SJCRH30 (cell line): Measurements from ENCODE around the gene TIAM1. TPM values are rescaled to one million over a fixed set of nuclear protein-coding genes. Genes with fewer than 3 reads are reported as not detected.

Experiments
- DNase-seq, 2 experiments: peaks; one replicate each; pipeline ENCODE4 v3.0.0-alpha.2; 2015 to 2020
- H3K27ac ChIP-seq: fragments of 250-450 bp; sonication (Bioruptor Pico); 2 replicates; pipeline ENCODE4 v1.5.1; 2020; ENCODE audit warnings: mild to moderate bottlenecking, moderate library complexity
- H3K27me3 ChIP-seq: fragments of 250-450 bp; sonication (Bioruptor Pico); 2 replicates; pipeline ENCODE4 v1.5.1; 2020; ENCODE audit warnings: mild to moderate bottlenecking, moderate library complexity
- H3K36me3 ChIP-seq: fragments of 250-450 bp; sonication (Bioruptor Pico); 2 replicates; pipeline ENCODE4 v1.5.1; 2020; ENCODE audit warnings: mild to moderate bottlenecking, moderate library complexity
- H3K4me1 ChIP-seq: fragments of 250-450 bp; sonication (Bioruptor Pico); 2 replicates; pipeline ENCODE4 v1.5.1; 2020; ENCODE audit warnings: mild to moderate bottlenecking, moderate library complexity
- H3K4me3 ChIP-seq: fragments of 250-450 bp; sonication (Bioruptor Pico); 2 replicates; pipeline ENCODE4 v1.5.1; 2020; ENCODE audit warnings: mild to moderate bottlenecking, moderate library complexity
- H3K9me3 ChIP-seq: fragments of 250-450 bp; sonication (Bioruptor Pico); replicated peaks from 2 replicates; pipeline ENCODE4 v1.5.1; 2020; ENCODE audit warnings: mild to moderate bottlenecking, moderate library complexity
- total RNA-seq: library from RNA; depleted of rRNA; stranded (reverse); fragments of >200 nt; shearing (Covaris generic); gene quantifications from 2 replicates; pipeline ENCODE4 v1.2.3, GENCODE V29; 2014

TIAM1 gene
- total RNA-seq, 1 experiment from 2014 or later: 9.5 TPM

DNA sequence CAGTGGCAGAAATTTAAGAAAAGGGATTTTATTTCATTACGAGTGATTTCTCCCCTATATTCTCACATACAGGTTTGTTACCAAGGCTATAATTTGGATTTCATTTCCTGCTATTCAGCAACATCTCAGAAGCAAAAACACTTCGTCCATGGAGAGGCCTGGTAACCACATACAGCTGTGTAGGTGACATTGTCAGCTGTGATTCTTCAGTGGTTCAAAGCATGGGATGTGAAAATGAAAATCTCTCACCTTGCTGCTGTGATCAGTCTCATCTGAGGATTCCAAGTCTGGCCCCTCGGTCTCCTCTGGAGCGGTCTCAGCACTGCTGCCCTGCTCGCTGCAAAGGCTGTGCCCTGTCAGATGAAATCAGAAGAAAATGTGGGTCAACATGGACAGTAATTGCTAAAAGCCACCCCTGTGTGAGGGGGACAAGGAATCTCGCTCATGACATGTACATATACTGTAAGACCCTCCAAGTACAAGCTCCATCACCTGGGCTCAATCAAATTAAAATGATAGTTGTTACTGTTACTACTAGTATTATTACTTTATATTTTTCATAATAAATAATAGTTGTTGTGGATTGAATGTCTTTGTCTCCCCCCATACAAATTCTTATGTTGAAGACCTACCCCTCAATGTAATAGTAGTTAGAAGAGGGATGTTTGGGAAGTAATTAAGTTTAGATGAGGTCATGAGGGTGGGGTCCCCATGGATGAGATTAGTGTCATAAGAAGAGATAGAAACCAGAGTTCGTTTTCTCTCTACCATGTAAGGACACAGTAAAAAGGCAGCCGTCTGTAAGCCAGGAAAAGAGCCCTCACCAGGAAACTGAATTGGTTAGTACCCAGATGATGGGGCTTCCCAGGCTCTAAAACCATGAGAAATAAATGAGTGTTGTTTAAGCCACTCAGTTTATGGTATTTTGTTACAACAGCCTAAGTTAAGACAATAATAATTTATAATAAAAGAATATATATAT lies 179.1 kb downstream of the TIAM1 start:
- DNase-seq: no peak
- H3K4me1 ChIP-seq: peaks cover 14% of the 10 kb centered on the region
- no peaks in the 10 kb centered on the region for H3K27me3 ChIP-seq
- no peaks in the 10 kb centered on the region for H3K9me3 ChIP-seq
- H3K36me3 ChIP-seq: no peaks in the 10 kb centered on the region
- no peak overlapping the region for H3K4me3 ChIP-seq
- no peak overlapping the region for H3K27ac ChIP-seq

DNA sequence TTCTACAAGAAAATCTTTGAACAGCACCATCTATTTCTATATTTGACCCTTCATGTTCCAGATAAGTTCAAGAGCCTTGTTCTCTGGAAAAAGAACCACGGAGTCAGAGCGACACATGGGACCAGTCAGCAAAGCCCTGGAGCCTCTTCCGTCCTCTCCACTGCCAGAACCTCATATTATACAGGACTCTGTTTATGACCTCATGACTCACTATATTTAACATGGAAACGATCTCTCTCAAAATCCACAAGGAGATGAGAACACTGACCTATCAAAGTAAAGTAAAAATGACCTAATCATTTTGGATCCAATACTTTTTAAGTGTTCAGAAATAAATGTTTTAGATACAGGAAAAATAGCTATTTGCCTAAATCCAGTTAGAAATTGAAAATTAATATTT lies 181.2 kb downstream of the TIAM1 start:
- H3K27ac ChIP-seq: no peak overlapping the region
- no peaks in the 10 kb centered on the region for H3K27me3 ChIP-seq
- no peaks in the 10 kb centered on the region for H3K36me3 ChIP-seq
- H3K4me1 ChIP-seq: peaks cover 20% of the 10 kb centered on the region
- DNase-seq: no peak
- no peak overlapping the region for H3K4me3 ChIP-seq
- H3K9me3 ChIP-seq: no peaks in the 10 kb centered on the region

DNA sequence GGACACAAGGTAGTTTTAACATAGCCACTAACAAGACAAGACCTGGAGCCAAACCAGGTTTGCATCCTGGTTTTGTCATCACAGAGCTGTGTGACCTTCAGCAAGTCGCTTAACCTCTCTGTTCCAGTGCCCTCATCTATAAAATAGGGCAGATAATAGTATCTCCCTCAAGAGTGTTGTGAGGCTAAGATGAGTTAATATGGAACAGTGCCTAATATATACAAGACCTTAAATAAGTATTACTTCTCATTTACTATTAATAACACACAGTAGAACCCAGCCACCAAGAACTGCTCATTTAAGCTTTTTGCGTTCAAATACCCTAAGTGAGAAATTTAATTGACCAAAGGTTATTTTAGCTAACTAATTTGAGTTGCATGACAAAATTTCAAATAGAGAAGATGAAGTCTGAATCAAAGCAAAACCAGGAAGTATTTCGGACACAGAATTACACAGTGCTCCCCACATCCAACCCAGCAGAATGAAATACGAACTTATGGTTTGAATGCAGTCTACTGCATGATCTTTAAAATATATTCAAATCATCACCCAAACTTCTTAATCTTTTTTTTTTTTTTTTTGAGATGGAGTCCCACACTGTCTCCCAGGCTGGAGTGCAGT lies 181.9 kb downstream of the TIAM1 start:
- H3K4me1 ChIP-seq: peaks cover 20% of the 10 kb centered on the region
- no peak overlapping the region for H3K27ac ChIP-seq

DNA sequence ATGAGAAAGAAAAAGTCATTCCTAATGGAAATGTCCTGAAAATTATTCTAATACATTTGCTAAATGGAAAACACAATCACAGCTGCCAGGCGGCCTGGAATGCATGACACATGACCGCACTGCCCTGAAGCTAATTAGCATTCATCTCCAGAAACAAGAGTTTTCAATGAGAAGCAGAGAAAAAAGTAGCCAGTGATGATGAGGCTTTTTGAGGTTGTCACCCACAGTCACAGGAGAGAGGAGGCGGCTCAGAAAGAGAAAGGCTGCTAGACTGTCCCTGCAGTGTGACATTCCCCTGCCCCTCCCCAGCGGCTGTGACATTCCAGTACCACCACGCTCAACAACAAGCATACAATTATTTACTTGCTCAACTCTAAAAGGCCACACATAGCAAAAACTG lies 182.9 kb downstream of the TIAM1 start:
- peak overlapping the region; percentile 73 for H3K27ac ChIP-seq
- H3K36me3 ChIP-seq: no peaks in the 10 kb centered on the region
- peak; percentile 57 to 69 for DNase-seq
- H3K4me1 ChIP-seq: peaks cover 20% of the 10 kb centered on the region
- H3K9me3 ChIP-seq: no peaks in the 10 kb centered on the region
- peak overlapping the region; percentile 20; the same call in 1 of the 2 replicates for H3K4me3 ChIP-seq
- no peaks in the 10 kb centered on the region for H3K27me3 ChIP-seq

More for the DNA sequence above, 181.9 kb downstream of the TIAM1 start:
- no peak for DNase-seq
- H3K9me3 ChIP-seq: no peaks in the 10 kb centered on the region
- no peaks in the 10 kb centered on the region for H3K36me3 ChIP-seq
- no peak overlapping the region for H3K4me3 ChIP-seq
- H3K27me3 ChIP-seq: no peaks in the 10 kb centered on the region

DNA sequence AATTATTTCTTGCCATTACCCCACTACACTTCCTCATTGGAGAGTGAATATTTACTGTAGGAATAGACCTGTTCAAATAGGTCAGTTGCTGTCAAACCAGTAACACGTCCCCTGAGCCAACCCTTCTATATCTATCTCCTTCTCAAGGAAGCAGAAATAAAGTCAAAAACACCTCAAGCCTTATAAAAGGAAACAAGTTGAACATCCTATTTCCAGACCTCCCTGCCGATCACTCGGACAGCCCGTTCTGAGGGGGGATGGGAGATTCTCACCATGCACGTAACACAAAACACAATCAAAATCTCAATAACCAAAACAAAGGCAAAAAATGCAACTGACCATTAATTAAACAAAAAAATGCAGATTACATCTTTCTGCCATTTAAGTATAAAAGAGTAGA lies 184.3 kb downstream of the TIAM1 start:
- Histone ChIP-seq H3K27me3 (no peaks in the 10 kb centered on the region), H3K36me3 (no peaks in the 10 kb centered on the region), H3K4me1 (peaks cover 20% of the 10 kb centered on the region), H3K9me3 (no peaks in the 10 kb centered on the region), H3K27ac (no peak overlapping the region), H3K4me3 (no peak overlapping the region)
- DNase-seq: no peak

DNA sequence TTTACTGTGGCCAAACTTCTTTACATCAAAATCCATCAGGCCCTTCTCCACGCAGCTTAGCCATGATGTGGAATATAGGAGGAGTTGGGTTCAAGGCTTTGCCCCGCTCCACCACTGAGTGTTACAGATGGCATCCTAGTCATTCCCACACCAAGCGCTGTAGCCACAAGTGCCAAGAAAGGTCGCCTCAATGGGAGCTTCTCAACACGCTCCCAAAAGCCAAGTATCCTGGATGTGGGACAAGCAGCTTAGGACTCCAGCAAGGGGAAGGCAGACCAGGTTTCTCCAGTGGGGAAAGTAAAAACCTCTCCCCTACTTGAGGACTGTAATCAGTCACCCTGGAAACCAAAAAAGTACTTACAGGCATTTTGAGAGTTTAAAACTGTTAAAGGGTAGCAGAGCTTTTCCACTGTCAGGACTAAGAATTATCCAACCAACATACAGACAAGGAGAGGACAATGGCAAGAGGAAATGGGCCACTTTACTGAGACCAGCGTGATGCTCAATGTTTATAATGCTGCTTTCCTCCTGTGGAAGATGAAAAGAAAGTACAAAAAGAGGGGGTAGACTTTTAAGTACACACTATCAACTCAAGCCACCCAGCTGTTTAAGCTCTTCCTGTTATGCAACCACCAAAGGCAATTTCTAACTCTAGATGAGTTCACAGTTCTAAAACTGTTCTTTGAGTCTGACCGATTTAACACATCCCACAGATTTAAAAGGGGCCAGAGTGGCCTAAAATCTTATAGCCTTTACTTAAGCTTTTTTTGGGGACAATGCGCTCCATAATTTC lies 185.1 kb downstream of the TIAM1 start:
- H3K4me3 ChIP-seq: no peak overlapping the region
- no peak overlapping the region for H3K27ac ChIP-seq
- H3K27me3 ChIP-seq: no peaks in the 10 kb centered on the region
- peaks cover 20% of the 10 kb centered on the region for H3K4me1 ChIP-seq
- H3K9me3 ChIP-seq: no peaks in the 10 kb centered on the region
- no peaks in the 10 kb centered on the region for H3K36me3 ChIP-seq
- no peak for DNase-seq

DNA sequence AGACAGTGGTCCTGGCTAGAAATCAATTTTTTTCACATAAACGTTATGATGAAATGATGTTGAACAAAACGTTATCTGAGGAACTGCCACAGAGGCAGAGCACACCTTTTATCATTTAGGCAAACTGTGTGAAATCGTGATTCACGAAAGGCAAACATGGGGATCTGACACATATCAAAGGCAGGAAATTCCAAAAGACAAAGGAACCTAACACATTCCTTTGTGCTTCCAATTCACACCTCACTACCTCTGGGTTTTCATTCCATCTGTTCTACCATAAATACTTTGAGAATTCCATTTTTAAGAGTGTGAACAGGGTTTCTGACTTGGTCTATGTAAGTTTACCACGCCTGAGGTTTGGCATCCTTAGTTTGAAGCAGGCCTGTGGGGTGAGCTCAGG lies 186.3 kb downstream of the TIAM1 start:
- no peak overlapping the region for H3K27ac ChIP-seq
- H3K9me3 ChIP-seq: no peaks in the 10 kb centered on the region
- DNase-seq: no peak

DNA sequence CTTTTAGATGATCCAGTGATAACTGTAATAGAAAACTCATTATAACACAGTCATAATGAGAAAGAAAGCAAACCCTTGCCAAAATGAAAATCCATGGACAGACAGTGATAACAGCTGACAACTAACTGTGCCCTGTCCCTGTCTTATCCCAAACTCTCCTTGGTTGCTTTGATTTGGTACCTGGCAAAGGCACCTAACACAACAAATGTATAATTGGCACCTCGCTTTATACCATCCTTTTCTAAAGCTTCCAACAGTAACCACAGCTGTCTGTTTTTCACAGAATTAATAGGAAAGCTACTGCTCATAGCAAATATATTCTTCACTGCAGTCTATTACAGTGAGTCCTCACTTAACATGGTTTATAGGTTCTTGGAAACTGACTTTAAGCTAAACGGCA lies 187.4 kb downstream of the TIAM1 start:
- no peak for DNase-seq
- H3K4me1 ChIP-seq: peaks cover 18% of the 10 kb centered on the region
- H3K27me3 ChIP-seq: no peaks in the 10 kb centered on the region
- H3K4me3 ChIP-seq: no peak overlapping the region
- H3K27ac ChIP-seq: no peak overlapping the region
- no peaks in the 10 kb centered on the region for H3K9me3 ChIP-seq
- H3K36me3 ChIP-seq: no peaks in the 10 kb centered on the region

More for the DNA sequence above, 186.3 kb downstream of the TIAM1 start:
- Histone ChIP-seq H3K4me1 (peaks cover 18% of the 10 kb centered on the region), H3K36me3 (no peaks in the 10 kb centered on the region), H3K4me3 (no peak overlapping the region), H3K27me3 (no peaks in the 10 kb centered on the region)

DNA sequence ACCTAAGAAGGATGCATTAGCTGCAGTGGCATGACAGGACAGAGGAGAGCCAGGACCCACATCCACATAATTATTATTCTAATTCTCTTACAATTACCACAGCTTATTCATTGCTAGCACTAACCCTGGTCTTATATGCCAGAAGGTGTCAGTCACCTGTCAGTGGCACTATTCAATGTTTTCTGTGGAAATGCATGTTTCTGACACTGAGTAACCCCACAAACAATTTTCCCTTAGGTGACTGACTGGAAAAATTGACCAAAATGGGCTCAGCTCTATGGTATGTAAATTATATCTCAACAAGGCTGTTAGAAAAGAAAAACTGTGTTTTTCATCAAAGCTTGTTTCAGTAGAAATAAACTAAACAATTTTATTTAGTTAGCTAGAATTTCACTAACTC lies 187.9 kb downstream of the TIAM1 start:
- DNase-seq: no peak
- Histone ChIP-seq H3K27ac (no peak overlapping the region), H3K36me3 (no peaks in the 10 kb centered on the region), H3K4me3 (no peak overlapping the region), H3K4me1 (peaks cover 15% of the 10 kb centered on the region), H3K9me3 (no peaks in the 10 kb centered on the region), H3K27me3 (no peaks in the 10 kb centered on the region)

DNA sequence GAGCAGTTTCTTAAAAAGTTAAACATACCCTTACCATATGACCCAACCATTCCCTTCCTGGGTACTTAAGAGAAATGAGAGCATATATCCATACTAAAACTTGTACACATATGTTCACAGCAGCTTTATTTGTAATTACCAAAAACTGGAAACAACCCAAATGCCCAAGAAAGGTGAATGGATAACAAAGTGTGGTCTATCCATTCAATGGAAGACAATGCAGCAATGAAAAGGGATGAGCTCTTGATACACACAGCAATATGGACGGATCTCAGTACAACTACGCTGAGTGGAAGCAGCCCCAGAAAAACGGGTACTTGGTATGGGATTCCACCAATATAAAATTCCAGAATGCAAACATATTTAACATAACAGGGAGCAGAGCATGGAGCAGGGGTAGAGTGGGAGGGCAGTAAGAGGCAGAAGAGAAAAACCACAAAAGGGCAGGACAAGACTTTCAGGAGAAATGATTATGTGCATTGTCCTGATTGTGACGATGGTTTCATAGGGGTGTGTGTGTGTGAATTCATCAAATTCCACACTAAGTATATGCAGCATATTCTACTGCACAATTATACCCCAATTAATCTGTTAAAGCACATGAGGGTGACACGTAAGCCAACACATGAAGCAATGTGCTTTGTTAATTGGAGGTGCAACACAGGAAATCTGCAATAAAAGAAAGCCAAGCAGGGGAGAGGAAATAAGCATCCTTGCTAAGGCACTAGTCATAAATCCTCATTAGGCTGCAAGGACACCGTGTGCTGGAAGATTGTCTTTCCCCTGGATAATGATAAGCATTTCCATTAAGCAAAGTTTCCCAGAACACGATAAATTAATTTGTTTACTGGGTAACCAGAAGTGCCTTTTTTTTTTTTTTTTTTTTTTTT lies 192.7 kb downstream of the TIAM1 start:
- Histone ChIP-seq H3K36me3 (no peaks in the 10 kb centered on the region), H3K4me3 (no peak overlapping the region), H3K9me3 (no peaks in the 10 kb centered on the region), H3K27ac (no peak overlapping the region), H3K27me3 (no peaks in the 10 kb centered on the region), H3K4me1 (no peaks in the 10 kb centered on the region)
- DNase-seq: no peak

DNA sequence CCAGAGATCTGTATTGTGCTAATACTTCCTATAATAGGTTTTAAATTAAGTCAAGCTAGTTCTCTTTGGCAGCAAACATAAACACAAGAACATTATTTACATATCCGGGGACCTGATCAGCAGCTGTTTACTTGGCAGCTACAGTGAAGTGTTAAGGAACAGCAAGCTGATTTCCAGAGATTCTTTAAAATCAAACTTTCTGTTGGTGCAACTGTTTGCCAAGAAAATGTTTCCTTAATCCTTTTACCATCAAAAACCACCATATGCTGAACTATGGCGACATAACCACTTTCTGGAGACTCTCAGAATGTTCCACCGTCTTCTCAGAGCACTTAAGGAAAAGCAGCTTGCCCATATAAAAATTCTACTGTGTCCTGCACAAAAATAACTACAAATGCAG lies 198.8 kb downstream of the TIAM1 start:
- Histone ChIP-seq H3K27me3 (no peaks in the 10 kb centered on the region), H3K27ac (no peak overlapping the region), H3K36me3 (no peaks in the 10 kb centered on the region), H3K4me1 (no peaks in the 10 kb centered on the region), H3K4me3 (no peak overlapping the region), H3K9me3 (no peaks in the 10 kb centered on the region)
- no peak for DNase-seq

DNA sequence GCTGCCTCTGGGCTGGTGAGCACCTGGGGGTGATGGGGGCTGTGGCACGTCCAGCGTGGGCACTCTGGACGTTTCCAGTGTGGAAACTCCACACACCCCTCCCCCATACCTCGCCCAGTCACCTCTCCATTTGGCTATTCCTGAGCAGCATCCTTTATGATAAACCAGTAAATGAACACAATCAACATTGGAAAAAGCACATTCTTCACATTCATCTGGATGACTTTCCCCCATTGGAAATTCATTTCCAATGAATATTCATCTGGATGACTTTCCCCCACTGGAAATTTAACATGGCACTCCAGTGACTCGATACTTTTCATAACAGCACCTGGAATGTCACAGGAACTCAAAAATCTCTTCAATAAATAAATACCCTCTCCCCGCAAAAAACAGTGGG lies 201.0 kb downstream of the TIAM1 start:
- H3K9me3 ChIP-seq: no peaks in the 10 kb centered on the region
- no peaks in the 10 kb centered on the region for H3K36me3 ChIP-seq
- H3K27me3 ChIP-seq: no peaks in the 10 kb centered on the region
- DNase-seq: no peak
- no peak overlapping the region for H3K4me3 ChIP-seq
- H3K27ac ChIP-seq: no peak overlapping the region
- no peaks in the 10 kb centered on the region for H3K4me1 ChIP-seq

DNA sequence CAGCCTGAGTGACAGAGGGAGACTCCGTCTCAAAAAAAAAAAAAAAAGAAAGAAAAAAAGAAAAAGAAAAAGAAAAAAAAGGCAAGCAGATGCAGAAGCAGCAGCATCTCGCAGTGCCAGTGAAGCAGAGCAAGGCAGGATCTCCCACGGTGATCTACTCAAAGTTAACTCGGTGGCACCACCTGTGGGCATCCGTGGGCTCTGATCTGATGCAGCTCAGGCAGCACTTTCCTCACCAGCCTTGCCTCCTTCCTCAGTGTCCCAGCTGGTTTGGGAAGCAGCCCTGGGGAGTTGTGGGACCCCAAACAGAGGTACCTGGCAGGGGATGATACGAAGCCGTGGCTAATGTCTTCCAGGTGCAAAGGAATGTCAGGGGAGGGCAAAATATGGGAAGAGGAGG lies 201.5 kb downstream of the TIAM1 start:
- Histone ChIP-seq H3K4me3 (no peak overlapping the region), H3K4me1 (no peaks in the 10 kb centered on the region), H3K27ac (no peak overlapping the region), H3K27me3 (no peaks in the 10 kb centered on the region), H3K9me3 (no peaks in the 10 kb centered on the region), H3K36me3 (no peaks in the 10 kb centered on the region)
- DNase-seq: no peak

DNA sequence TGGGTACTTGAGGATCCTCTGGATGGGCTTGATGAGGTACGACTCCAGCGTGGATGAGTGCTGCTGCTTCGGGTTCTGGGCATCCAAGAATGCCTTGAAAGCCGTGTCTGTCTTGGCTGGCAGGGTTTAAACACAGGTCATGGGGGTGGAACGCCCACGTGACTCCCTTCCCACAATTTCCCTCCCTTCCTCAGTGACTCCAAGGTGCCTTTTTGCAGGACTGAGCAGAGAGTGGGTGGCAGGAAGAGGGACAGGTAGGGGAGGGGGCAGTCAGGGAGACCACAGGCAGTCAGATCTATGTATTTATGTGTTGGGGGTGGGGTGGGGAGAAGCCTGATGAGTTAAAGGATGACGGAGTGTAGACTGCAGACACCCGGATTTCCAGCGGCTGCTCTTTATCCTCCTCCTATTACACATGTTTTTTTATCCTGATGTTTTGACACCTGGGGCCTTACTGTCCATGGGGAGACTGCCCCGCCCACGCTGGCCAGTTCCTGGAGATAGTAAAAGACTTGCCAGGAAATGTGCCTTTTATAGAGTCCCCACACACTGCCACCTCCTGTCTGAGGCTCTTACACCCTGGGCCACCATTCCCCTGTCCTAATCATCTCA lies 202.6 kb downstream of the TIAM1 start:
- Histone ChIP-seq H3K27me3 (no peaks in the 10 kb centered on the region), H3K27ac (no peak overlapping the region), H3K4me3 (no peak overlapping the region), H3K9me3 (no peaks in the 10 kb centered on the region), H3K4me1 (no peaks in the 10 kb centered on the region), H3K36me3 (no peaks in the 10 kb centered on the region)
- DNase-seq: no peak
